DMS114 treated with DMSO at 0.1 percent for 48 hours (cell line): ENCODE data around the gene SPOCK2.
"Not testable (repeated sequence)": the region's sequence is repeated elsewhere in the genome, so short reads cannot be mapped to it uniquely, and the experiment has no call there.

Experiments used
- DNase-seq: peaks from one replicate; lab custom pipeline; 2025; ENCODE audit not compliant: unreplicated experiment; lab: John Stamatoyannopoulos, UW

Gene SPOCK2

GRCh38 chr10:72034761-72035160 lies 53.6 kb downstream of the SPOCK2 start:
- no peak for DNase-seq

- no peak for DNase-seq
These were observed 54.3 kb downstream of the SPOCK2 start for GRCh38 chr10:72034040-72034499.

DNA sequence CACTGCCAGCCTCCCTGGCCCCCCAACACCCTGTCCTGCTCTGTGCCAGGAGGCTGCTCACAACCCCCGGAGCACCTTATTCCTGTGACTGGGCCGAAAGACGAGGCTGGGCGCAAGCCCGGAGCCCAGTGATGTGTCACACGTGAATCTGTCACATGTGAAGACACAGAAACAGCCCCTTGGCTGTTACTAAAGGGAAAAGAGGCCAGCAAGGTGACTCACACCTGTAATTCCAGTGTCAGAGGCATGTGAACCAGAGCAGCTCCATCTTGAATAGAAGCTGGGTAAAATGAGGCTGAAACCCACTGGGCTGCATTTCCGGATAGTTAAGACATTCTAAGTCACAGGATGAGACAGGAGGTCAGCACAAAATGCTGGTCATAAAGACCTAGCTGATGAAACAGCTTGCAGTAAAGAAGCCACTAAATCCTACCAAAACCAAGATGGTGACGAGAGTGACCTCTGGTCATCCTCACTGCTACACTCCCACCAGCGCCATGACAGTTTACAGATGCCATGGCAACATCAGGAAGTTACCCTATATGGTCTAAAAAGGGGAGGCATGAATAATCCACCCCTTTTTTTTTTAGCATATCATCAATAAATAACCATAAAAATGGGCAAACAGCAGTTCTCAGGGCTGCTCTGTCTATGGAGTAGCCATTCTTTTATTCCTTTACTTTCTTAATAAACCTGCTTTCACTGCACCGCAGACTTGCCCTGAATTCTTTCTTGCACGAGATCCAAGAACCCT lies 55.8 kb downstream of the SPOCK2 start:
- not testable (repeated sequence) for DNase-seq

DNA sequence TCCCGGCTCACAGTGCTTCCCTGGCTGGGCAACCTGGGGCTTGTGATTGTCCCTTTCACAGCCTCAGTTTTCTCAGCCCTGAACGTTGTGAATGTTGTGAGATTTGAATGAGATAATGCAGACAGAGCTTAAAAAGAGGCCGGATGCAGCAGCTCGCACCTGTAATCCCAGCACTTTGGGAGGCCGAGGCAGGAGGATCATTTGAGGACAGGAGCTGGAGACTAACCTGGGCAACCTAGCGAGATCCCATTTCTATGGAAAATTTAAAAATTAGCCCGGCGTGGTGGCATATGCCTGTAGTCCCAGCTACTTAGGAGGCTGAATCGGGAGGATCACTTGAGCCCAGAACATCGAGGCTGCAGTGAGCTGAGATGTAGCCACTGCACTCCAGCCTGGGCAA lies 56.6 kb downstream of the SPOCK2 start:
- DNase-seq: no peak

DNA sequence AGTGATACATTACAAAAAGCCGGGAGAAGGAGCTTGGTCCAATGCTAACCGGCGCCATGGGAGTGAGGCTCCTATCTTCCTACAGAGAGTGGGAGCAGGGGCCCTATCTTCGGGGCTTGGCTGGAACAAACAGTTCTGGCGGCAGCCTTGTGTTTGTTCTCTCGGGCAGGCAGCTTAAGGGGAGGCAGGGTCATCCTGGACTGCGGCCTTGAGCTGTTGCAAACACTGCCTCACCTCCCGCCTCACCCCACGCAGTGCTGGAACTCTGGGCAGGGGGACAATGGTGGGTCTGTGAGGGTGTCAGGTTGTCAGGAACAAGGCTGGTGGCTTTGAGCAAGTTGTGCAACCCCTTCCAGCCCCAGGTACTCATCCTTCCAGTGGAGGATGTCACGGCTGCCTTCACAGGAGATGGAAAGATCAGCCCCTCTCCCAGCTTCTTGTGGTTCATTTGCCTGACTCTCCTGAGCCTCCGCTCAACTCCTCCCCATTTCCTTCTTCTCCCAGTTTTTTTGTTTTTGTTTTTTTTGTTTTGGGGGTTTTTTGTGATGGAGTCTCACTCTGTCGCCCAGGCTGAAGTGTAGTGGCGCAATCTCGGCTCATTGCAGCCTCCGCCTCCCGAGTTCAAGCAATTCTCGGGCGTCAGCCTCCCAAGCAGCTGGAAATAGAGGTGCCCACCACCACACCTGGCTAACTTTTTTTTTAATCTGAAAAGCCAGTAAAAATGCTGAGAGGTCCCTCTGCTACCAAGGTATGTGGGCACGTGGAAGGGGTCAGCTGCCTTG lies 57.4 kb downstream of the SPOCK2 start:
- DNase-seq: no peak

- no peak for DNase-seq
These were observed 58.9 kb downstream of the SPOCK2 start for GRCh38 chr10:72029414-72029813.

- DNase-seq: no peak
These were observed 60.9 kb downstream of the SPOCK2 start for GRCh38 chr10:72027498-72027897.

DNA sequence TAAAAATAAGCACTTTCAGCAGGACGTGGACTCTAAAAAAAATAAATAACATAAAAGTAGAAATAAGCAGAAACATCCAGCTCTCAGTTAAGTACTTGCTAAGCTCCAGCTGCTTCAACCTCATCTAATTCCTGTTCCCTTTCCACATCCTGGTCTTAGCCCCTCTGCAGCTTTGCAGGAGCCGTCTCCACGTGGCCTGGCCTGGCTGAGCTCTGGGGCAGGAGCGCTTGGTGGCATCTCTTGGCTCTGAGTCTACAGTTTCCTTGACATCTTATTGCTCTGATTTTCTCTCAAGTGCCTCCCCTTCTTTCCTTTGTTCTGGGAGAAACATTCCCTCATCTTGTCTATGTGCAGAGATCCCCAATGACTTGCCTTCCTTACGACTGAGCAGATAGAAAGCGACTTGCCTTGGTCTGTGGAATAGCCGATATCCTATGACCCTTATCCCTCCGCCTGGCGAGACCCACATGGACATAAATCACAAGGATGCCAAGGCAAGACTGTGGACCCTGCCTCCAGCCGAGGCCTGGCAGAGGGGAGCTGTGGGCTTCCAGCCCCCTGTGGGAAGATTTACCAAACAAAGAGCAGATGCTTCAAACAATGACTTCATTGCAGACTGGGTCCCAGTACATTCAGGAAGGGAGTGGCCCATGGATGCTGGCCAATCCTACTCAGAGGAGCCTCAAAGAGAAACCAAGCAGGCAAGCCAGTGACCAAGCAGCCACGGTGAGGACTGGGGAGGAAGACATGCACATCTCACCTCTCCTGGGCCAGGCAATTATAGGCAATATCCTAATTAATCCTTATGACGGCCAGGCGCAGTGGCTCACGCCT lies 61.9 kb downstream of the SPOCK2 start:
- no peak for DNase-seq

GRCh38 chr10:72025832-72026231 lies 62.5 kb downstream of the SPOCK2 start:
- no peak for DNase-seq

DNA sequence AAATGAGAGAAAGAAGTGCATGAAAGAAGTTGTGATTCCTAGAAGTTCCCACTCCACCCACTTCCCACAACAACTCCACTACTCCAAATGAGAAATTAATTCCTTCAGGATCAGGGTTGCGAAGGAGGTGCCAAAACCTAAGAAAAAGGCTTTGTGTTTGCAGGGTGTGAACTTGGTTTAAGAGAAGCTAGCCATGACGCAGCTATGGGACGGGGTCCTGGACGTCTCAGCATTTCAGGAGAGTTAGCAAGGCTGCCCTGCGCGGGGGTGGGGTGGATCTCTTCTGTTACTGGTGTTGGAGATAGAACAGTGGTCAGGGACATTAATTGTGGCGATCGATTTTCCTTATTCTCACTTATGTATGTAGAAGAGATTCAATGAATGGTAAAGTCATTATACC lies 63.0 kb downstream of the SPOCK2 start:
- DNase-seq: no peak

- no peak for DNase-seq
These were observed 63.8 kb downstream of the SPOCK2 start for GRCh38 chr10:72024596-72024995.

- DNase-seq: no peak
These were observed 66.1 kb downstream of the SPOCK2 start for GRCh38 chr10:72022228-72022627.

GRCh38 chr10:72020914-72021809 lies 67.2 kb downstream of the SPOCK2 start:
- no peak for DNase-seq

- no peak for DNase-seq
These were observed 69.1 kb downstream of the SPOCK2 start for GRCh38 chr10:72019085-72019876.

- DNase-seq: no peak
These were observed 71.6 kb downstream of the SPOCK2 start for GRCh38 chr10:72016608-72017300.

GRCh38 chr10:72015841-72016240 lies 72.5 kb downstream of the SPOCK2 start:
- DNase-seq: no peak

- DNase-seq: no peak
These were observed 73.4 kb downstream of the SPOCK2 start for GRCh38 chr10:72014785-72015480.

GRCh38 chr10:72014197-72014596 lies 74.2 kb downstream of the SPOCK2 start:
- DNase-seq: no peak
